Endothelial cell of umbilical vein (primary cell): Measurements from ENCODE around the gene LSM7. TPM values are rescaled to one million over a fixed set of nuclear protein-coding genes. Genes with fewer than 3 reads are reported as not detected.

Experiments
- BruUV-seq: library from RNA; stranded (reverse); fragments of 400-500 nt; replicated peaks from 2 replicates; lab custom pipeline; 2021; lab: Mats Ljungman, UMichigan
- CTCF ChIA-PET: fragments of 300-600, 350-600 bp; sonication (Branson Sonifier 250); formaldehyde crosslinking; loops from one replicate; lab custom pipeline; 2021; ENCODE audit warnings: antibody characterized with exemption, inconsistent platforms; lab: Charles Lee
- POLR2A ChIA-PET: fragments of 300-600, 350-600 bp; sonication (Branson Sonifier 250); formaldehyde crosslinking; loops from one replicate; lab custom pipeline; 2021; ENCODE audit warnings: antibody characterized with exemption, inconsistent platforms; lab: Charles Lee
- DNase-seq: peaks from one replicate; pipeline ENCODE4 v3.0.0-alpha.2; 2011; ENCODE audit warnings: low read depth, low spot score
- FAIRE-seq: peaks from 2 replicates; lab custom pipeline; 2011; peaks lifted over from hg19 to GRCh38; lab: Jason Lieb, UNC
- H2AFZ ChIP-seq: 2 replicates; pipeline ENCODE4 v1.6.0; 2012; ENCODE audit warnings: low read depth, low read length, control low read depth, inconsistent platforms
- H3K27ac ChIP-seq: 2 replicates; pipeline ENCODE4 v1.5.1; 2011; ENCODE audit warnings: low read depth, mild to moderate bottlenecking, control low read depth, low read length, moderate library complexity; ENCODE audit not compliant: insufficient read depth
- H3K27me3 ChIP-seq, 2 experiments: 2 replicates each; pipeline versions ENCODE4 v1.6.0 to v1.6.1; 2011; ENCODE audit warnings: low read length in 2 of 2, mixed read lengths in 1 of 2; ENCODE audit not compliant: control insufficient read depth in 2 of 2, insufficient read depth in 2 of 2
- H3K36me3 ChIP-seq, 2 experiments: 2 replicates in 1 of 2; 3 replicates in 1 of 2; pipeline ENCODE4 v1.5.1; 2011; ENCODE audit warnings: low read length in 2 of 2, mild to moderate bottlenecking in 1 of 2, moderate library complexity in 1 of 2; ENCODE audit not compliant: control insufficient read depth in 2 of 2, insufficient read depth in 2 of 2; ENCODE audit errors: extremely low read depth in 1 of 2
- H3K4me1 ChIP-seq: 3 replicates; pipeline ENCODE4 v1.5.1; 2011; ENCODE audit warnings: mild to moderate bottlenecking, low read length; ENCODE audit not compliant: control insufficient read depth, insufficient read depth; ENCODE audit errors: extremely low read depth
- H3K4me2 ChIP-seq: 2 replicates; pipeline ENCODE4 v1.6.1; 2011; ENCODE audit warnings: low read length, control low read depth, mixed read lengths; ENCODE audit not compliant: insufficient read depth
- H3K4me3 ChIP-seq, 3 experiments: fragments of 200-600 bp in 1 of 3; sonication (generic), shearing (Covaris generic) in 1 of 3; replicated peaks in 1 of 3; 2 replicates each; pipeline ENCODE4 v1.5.1; 2011 to 2016; ENCODE audit warnings: control low read depth in 3 of 3, low read length in 3 of 3, mild to moderate bottlenecking in 2 of 3, inconsistent platforms in 1 of 3, low read depth in 1 of 3, moderate library complexity in 1 of 3; ENCODE audit not compliant: insufficient read depth in 1 of 3
- H3K79me2 ChIP-seq: 2 replicates; pipeline ENCODE4 v1.6.0; 2012; ENCODE audit warnings: low read length, inconsistent platforms; ENCODE audit not compliant: control insufficient read depth, insufficient read depth
- H3K9ac ChIP-seq: replicated peaks from 2 replicates; pipeline ENCODE3; 2011; ENCODE audit warnings: low read length, control low read depth; ENCODE audit not compliant: insufficient read depth; ENCODE audit errors: extremely low read depth
- H3K9me1 ChIP-seq: replicated peaks from 3 replicates; pipeline ENCODE4 v1.6.0; 2011; ENCODE audit warnings: mild to moderate bottlenecking, low read length; ENCODE audit not compliant: control insufficient read depth, insufficient read depth; ENCODE audit errors: extremely low read depth
- H3K9me3 ChIP-seq: replicated peaks from 2 replicates; pipeline ENCODE4 v1.5.1; 2012; ENCODE audit warnings: low read length, inconsistent platforms; ENCODE audit not compliant: control insufficient read depth, insufficient read depth
- H4K20me1 ChIP-seq: replicated peaks from 2 replicates; pipeline ENCODE3; 2011; ENCODE audit warnings: mild to moderate bottlenecking, low read length; ENCODE audit not compliant: control insufficient read depth, insufficient read depth; ENCODE audit errors: extremely low read depth
- CTCF ChIP-seq, 2 donors: IDR thresholded peaks; 1 replicate in 1 of 2; 2 replicates in 1 of 2; pipeline ENCODE4 v1.5.1; 2011; ENCODE audit warnings: low read length in 2 of 2, mild to moderate bottlenecking in 2 of 2, moderate library complexity in 2 of 2, control low read depth in 1 of 2, inconsistent platforms in 1 of 2, low read depth in 1 of 2; ENCODE audit not compliant: insufficient read depth in 1 of 2; ENCODE audit errors: extremely low read depth in 1 of 2
- EZH2 ChIP-seq: IDR thresholded peaks from 2 replicates; pipeline ENCODE4 v1.6.1; 2012; ENCODE audit warnings: borderline replicate concordance, low read depth, mild to moderate bottlenecking, moderate library complexity, low read length, inconsistent platforms; ENCODE audit not compliant: severe bottlenecking
- FOS ChIP-seq: IDR thresholded peaks from 2 replicates; pipeline ENCODE4 v1.6.1; 2011; ENCODE audit warnings: mild to moderate bottlenecking, low read length, moderate library complexity, borderline replicate concordance; ENCODE audit not compliant: insufficient read depth
- GATA2 ChIP-seq: IDR thresholded peaks from 2 replicates; pipeline ENCODE4 v1.7.0; 2011; ENCODE audit warnings: low read depth, mild to moderate bottlenecking, moderate library complexity, mixed read lengths, low read length; ENCODE audit not compliant: insufficient read length, insufficient read depth
- JUN ChIP-seq: IDR thresholded peaks from 2 replicates; pipeline ENCODE4 v1.6.1; 2011; ENCODE audit warnings: borderline replicate concordance, low read depth; ENCODE audit not compliant: insufficient read length, insufficient read depth
- MAX ChIP-seq: IDR thresholded peaks from 2 replicates; pipeline ENCODE4 v1.6.1; 2011; ENCODE audit not compliant: insufficient read depth, insufficient read length
- MYC ChIP-seq: IDR thresholded peaks from one replicate; pipeline ENCODE4 v1.6.1; 2011; ENCODE audit warnings: mild to moderate bottlenecking, low read depth, low read length
- POLR2A ChIP-seq: IDR thresholded peaks from 2 replicates; pipeline ENCODE4 v1.6.1; 2012; ENCODE audit warnings: low read depth, mild to moderate bottlenecking, control low read depth, low read length
- POLR2AphosphoS5 ChIP-seq: IDR thresholded peaks from 2 replicates; pipeline ENCODE4 v1.6.1; 2012; ENCODE audit warnings: low read depth, mild to moderate bottlenecking, control low read depth, low read length, moderate library complexity; ENCODE audit not compliant: insufficient read depth
- dilution Hi-C: fragments of 300-500 bp; cut with MboI; formaldehyde crosslinking; loops from one replicate; pipeline ENCODE4 v1.15.0; 2019; ENCODE audit warnings: low sequenced_read_pairs; ENCODE audit not compliant: extremely low pct_ligation_motif_present
- intact Hi-C: fragments of 100-400 bp; cut with micrococcal nuclease; formaldehyde crosslinking; loops from one replicate; pipeline ENCODE4 v1.10.0; 2022
- polyA plus RNA-seq, 4 experiments: library from polyadenylated mRNA; depleted of rRNA in 3 of 4; stranded (reverse) in 3 of 4; unstranded in 1 of 4; fragments of >200 nt; gene quantifications; 2 replicates each; pipeline versions ENCODE4 v1.2.1 to v1.2.3, GENCODE V29; 2011 to 2012; ENCODE audit warnings: missing spikeins in 1 of 4
- total RNA-seq: library from RNA; stranded (reverse); gene quantifications from 2 replicates; pipeline ENCODE4 v1.2.3, GENCODE V29; 2021

Gene LSM7
- total and polyA plus RNA-seq, 2 donors (not counting 3 experiments of a cell fraction or from before 2014, with no cell fraction given) = 124 to 673 TPM

- no peaks in the 10 kb centered on the region for H3K79me2 ChIP-seq
- H3K4me3 ChIP-seq = no peak overlapping the region
- H3K9me3 ChIP-seq = no peaks in the 10 kb centered on the region
- no peak overlapping the region for H3K9ac ChIP-seq
- H3K36me3 ChIP-seq = peaks cover 0 to 7% of the 10 kb centered on the region in 2 experiments
- ChIA-PET POLR2A (no interaction called here), CTCF (interaction anchor here (2.5 kb wide), 1 partner anchor 9 kb away, joined by 8 read pairs; no protein-coding TSS in a partner anchor)
- FAIRE-seq (no peak), DNase-seq (no peak)
- H3K4me1 ChIP-seq = no peaks in the 10 kb centered on the region
- no peak overlapping the region for H2AFZ ChIP-seq
- dilution Hi-C loops = no loop called here
- H4K20me1 ChIP-seq = no peaks in the 10 kb centered on the region
- intact Hi-C loops = no loop called here
- H3K27ac ChIP-seq = no peak overlapping the region
- H3K27me3 ChIP-seq = peaks cover 5 to 11% of the 10 kb centered on the region in 2 experiments
- no TSS peak for BruUV-seq
- no peak overlapping the region for H3K4me2 ChIP-seq
- no peaks in the 10 kb centered on the region for H3K9me1 ChIP-seq
- TF ChIP-seq MAX (no peak), POLR2AphosphoS5 (no peak), CTCF (IDR thresholded peaks at IDR 0.05; ENCODE audit: extremely low read depth in 1 of 2, insufficient read depth in 1 of 2, low read depth in 1 of 2, low read length in 2 of 2) (no peak), FOS (no peak), POLR2A (no peak), GATA2 (no peak), MYC (no peak), JUN (no peak), EZH2 (no peak)
Measured at GRCh38 chr19:2356036-2356646, 27.8 kb upstream of the LSM7 start.
